ENCODE results near the gene BEND6.

The BEND6 gene, protein sequence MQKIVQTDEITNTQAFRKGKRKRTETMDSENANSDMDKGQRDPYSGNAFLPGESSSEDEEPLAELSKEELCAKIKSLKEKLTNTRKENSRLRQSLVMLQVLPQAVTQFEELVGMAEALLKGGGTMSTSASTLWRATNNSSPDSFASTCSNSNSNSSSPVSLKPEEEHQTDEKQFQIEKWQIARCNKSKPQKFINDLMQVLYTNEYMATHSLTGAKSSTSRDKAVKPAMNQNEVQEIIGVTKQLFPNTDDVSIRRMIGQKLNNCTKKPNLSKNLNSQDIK

DNA sequence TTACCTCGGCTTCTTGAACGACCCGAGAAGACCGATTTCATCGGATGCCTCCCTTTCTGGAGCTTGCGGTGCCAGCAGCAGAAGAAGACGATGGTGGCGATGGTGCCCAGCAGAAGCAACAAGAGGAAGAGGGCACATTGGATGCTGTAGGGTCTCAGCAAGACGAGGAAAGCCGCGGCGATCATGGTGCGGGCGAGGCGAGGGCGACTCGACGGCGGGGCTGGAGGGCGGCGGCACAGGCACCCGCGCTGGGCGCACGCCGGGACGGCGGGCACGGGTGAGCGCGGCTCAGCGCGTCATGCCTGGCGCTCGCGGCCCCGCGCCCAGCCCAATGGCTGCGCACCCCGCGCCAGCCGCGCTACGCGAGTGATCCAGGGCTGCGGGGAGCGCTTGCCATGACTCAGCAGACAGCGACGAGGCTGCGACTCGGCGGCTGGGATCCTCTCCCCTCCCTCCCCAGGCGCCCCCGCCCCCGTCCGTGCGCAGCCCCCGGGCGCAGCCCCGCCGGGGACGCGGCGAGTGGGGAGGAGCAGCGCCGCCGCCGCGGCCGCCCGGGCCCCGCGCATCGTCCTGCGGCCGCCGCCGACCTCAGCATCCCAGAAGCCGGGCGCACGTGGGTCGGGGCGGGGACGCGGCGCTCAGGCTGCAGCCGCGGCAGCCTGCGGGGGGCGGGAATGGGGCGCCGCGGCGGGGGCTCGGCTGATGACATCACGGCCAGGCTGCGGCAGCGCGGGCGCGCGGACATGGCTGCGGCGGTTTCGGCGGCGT, at the start of gene BEND6:
Gene BEND6 (plus strand): TSS at position 705 of the 768 bp plus-strand sequence. CDS start 26,704 bp downstream, outside the sequence.
- no peak for DNase-seq (ENCODE audit: low read depth)

- DNase-seq (ENCODE audit: low read depth): no peak
Observed at GRCh38 chr6:56905378-56905777, 49.5 kb upstream of the BEND6 start.

DNA sequence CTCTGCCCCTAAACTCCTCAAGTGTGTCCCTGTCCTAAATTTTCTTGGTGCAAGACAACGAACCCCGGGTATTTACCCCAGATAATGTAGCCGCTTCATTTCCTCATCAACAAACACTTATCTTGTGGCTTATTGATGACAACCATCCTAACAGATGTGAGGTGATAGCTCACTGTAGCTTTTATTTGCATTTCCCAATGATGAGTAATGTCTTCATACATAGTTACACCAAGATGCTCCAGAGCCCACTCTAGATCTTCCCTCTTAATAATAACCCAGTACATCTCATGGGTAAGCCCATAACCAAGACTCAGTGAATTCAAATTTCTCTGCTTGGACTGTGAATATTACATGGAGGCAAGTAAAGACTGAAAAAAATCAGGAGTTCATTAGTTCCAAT, 48.2 kb upstream of the BEND6 start:
- DNase-seq (ENCODE audit: low read depth): no peak

DNA sequence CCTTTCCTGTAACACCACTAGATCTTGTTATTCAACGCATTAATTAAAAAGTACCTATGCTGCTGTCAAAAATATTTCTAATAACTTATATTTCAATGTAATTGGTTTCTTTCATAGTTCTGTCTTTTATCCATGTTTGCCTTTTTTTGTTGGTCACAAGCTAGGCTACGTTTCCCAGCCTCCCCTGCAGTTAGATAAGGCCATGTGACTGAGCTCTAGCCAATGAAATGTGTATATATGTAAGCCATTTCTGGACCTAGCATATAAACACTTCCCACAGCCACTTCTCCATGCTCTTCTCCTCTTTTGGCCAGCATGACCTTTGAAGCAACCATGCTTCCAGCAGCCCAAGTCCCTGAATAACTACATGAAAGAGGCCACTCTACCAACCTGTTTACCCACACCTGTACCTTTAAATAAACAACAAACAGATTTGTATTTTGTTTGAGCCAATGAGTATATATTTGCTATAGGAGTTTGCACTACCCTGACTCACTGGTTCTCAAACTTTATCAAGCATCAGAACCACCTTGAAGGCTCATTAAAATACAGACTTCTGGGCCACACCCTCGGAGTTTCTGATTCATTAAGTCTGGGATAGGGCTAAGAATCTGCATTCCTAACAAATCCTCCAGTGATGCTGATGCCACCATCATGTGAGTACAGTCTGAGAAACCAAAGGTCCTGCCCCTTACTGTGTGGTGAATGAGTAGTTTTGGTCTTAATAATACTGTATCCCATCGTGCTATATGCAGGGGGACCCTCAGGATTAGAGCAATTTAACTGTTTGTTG, 45.6 kb upstream of the BEND6 start:
- no peak for DNase-seq (ENCODE audit: low read depth)

DNA sequence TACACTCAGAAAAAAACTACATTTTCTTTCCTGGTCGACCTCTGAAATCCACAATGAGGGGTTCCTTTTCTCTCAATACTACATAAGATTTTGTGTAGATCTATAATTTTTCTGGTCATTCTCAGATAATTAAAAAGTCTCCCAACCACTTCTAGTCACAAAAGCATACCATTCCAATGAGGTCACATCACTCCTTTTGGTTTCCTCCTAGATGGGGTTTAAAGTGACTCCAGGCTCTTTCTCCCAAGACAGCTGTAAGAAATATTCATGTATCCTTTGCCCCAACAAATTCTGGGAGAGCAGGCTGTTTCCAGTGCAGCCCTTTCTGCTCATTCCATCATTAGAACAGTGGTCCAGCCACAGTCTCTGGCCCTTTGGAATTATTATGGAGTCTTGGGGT, 43.1 kb upstream of the BEND6 start:
- no peak for DNase-seq (ENCODE audit: low read depth)

DNA sequence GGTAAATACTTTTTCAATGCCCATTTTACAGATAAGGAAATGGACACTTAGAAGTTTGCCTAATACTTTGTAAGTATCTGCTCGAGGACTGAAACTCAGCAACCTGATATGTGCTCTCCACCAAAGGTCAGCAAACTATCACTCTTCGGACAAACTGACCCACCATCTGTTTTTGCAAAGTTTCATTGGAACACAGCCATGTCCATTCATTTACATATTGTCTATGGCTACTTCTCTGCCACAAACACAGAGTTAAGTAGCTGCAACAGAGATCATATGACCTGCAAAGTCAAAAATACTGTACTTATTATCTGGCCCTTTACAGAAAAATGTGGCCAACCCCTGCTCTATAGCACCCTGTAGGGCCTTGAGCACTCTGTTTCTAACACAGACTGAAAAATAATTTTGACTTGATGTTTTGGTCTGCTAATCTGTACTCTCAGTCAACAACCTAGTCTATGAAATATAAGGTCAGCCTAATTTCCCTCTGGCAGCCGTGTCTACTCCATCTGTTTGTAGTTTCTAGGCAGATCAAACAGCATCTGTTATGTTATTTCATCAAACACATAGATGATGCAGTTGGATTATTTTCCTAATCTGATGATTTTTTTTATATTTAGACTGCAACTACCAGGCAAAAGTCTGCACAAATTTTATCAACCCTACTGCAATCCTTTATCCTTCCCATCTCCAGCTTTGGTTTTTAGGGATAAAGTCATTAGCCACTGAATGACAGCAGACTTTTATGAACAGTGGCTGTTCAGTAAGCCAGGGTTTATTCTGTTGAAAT, 41.4 kb upstream of the BEND6 start:
- DNase-seq (ENCODE audit: low read depth): no peak

- no peak for DNase-seq (ENCODE audit: low read depth)
Observed at GRCh38 chr6:56914798-56915658, 39.9 kb upstream of the BEND6 start.

- DNase-seq (ENCODE audit: low read depth): no peak
Observed at GRCh38 chr6:56915832-56916231, 39.1 kb upstream of the BEND6 start.

- no peak for DNase-seq (ENCODE audit: low read depth)
Observed at GRCh38 chr6:56916849-56917551, 37.9 kb upstream of the BEND6 start.

GRCh38 chr6:56922645-56923044, 32.3 kb upstream of the BEND6 start:
- no peak for DNase-seq (ENCODE audit: low read depth)

- no peak for DNase-seq (ENCODE audit: low read depth)
Observed at GRCh38 chr6:56923565-56923964, 31.3 kb upstream of the BEND6 start.

DNA sequence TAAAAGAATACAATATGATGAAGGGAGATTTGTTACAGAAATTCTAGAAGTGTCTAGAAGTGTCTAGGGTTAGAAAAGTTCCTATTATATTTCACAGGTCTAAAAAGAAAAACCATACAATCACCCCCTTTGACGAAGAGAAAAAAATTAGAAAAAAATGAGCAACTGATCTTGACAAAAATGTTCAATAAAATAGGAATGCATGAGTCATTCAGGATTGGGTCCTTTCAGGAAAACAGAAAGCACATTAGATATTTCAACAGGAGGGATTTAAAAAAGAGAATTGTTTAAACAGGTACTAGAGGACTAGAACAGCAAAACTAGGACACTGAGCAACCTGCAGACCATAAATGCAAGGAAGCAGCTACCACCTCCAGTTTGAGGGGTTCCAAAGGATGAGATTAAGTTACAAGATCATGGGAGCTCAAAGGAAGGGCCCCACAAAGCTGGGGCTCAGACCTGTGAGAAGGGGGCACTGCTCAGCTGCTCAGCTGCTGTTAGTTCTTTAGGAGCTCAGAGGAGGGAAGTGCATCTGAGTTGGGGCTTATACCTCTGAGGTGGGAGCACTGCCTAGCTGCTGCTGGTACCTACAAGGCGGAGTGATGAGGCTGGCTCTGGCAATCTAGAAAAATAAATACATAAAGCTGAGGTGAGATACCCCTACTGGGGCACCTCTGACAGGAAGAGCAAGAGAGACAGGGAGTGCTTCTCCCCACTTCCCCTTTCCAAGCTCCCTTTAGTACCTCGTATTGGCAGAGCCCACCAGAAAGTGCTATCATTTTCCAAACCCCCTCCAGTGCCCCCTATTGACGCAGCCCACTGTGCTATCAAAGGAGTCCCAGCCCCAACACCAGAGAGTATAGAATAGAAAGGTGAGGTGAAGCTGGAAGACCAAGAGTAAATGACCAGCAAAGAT, 27.1 kb upstream of the BEND6 start:
- DNase-seq (ENCODE audit: low read depth): no peak

- no peak for DNase-seq (ENCODE audit: low read depth)
Observed at GRCh38 chr6:56930846-56931245, 24.1 kb upstream of the BEND6 start.

GRCh38 chr6:56932910-56933477, 21.9 kb upstream of the BEND6 start:
- no peak for DNase-seq (ENCODE audit: low read depth)

- DNase-seq (ENCODE audit: low read depth): no peak
Observed at GRCh38 chr6:56933650-56934049, 21.3 kb upstream of the BEND6 start.

DNA sequence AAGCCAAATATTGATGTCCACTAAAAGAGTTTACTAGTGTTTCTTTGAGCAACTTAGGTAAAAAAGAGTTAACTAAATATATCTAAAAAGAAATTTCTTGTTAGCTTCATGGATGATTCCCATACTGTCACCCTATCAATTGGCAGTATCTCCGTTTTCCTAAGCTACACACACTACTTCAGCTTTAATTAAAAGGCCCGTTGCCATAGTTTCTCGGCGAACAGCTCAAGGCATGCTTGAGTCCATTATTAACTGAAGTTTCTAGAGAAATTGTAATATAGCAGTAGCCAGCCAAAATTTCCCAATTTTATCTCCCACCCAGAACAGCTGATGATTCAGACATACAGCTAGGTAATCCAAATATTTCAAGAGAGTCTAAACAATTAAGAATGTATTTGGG, 20.0 kb upstream of the BEND6 start:
- no peak for DNase-seq (ENCODE audit: low read depth)

- DNase-seq (ENCODE audit: low read depth): no peak
Observed at GRCh38 chr6:56936466-56936865, 18.4 kb upstream of the BEND6 start.

- no peak for DNase-seq (ENCODE audit: low read depth)
Observed at GRCh38 chr6:56938649-56939191, 16.2 kb upstream of the BEND6 start.

DNA sequence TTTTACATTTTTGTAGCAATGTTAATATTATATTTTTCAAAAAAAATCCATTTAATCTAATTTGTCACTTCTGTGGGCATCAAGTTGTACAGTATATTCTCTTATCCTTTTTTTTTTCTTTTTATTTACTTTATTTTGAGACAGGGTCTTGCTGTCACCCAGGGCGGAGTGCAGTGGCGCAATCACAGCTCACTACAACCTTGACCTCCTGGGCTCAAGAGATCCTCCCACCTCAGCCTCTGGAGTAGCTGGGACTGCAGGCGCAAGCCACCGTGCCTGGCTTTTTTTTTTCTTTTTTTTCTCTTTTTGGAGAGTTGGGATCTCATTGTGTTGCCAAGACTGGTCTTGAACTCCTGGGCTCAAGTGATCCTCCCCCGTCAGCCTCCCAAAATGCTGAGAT, 14.4 kb upstream of the BEND6 start:
- DNase-seq (ENCODE audit: low read depth): no peak

Data from stimulated activated CD8-positive, alpha-beta memory T cell treated with anti-CD3 and anti-CD28 coated beads, Interleukin-15, amount 100 ng/mL, for 24 hours (primary cell).